H9 (cell line): Measurements from ENCODE around the gene DCANP1. TPM values are rescaled to one million over a fixed set of nuclear protein-coding genes. Genes with fewer than 3 reads are reported as not detected.

Experiments used
- DNase-seq: peaks from one replicate; pipeline ENCODE4 v3.0.0-alpha.2; 2017
- H2AFZ ChIP-seq: one replicate; pipeline ENCODE4 v1.6.1; 2013; ENCODE audit warnings: mild to moderate bottlenecking, low read length, control low read depth, moderate library complexity
- H2AK5ac ChIP-seq: 2 replicates; pipeline ENCODE4 v1.6.1; 2013; ENCODE audit warnings: low read length, control low read depth, mixed read lengths; ENCODE audit not compliant: insufficient read length
- H2BK120ac ChIP-seq: one replicate; pipeline ENCODE4 v1.6.1; 2013; ENCODE audit warnings: low read depth, mild to moderate bottlenecking, low read length, control low read depth, inconsistent platforms; ENCODE audit not compliant: poor library complexity, severe bottlenecking
- H2BK12ac ChIP-seq: 2 replicates; pipeline ENCODE4 v1.6.1; 2013; ENCODE audit warnings: low read length, control low read depth, mixed read lengths, low read depth; ENCODE audit not compliant: insufficient read length
- H2BK15ac ChIP-seq: 2 replicates; pipeline ENCODE4 v1.6.1; 2013; ENCODE audit warnings: low read depth, low read length, control low read depth
- H2BK20ac ChIP-seq: one replicate; pipeline ENCODE4 v1.6.1; 2013; ENCODE audit warnings: low read depth, mild to moderate bottlenecking, low read length, control low read depth, inconsistent platforms; ENCODE audit not compliant: poor library complexity, severe bottlenecking
- H2BK5ac ChIP-seq: 2 replicates; pipeline ENCODE4 v1.6.1; 2013; ENCODE audit warnings: low read length, control low read depth, mixed read lengths; ENCODE audit not compliant: insufficient read length
- H3K14ac ChIP-seq: 2 replicates; pipeline ENCODE4 v1.6.1; 2013; ENCODE audit warnings: low read length, control low read depth; ENCODE audit not compliant: insufficient read depth
- H3K18ac ChIP-seq: 2 replicates; pipeline ENCODE4 v1.6.1; 2013; ENCODE audit warnings: low read depth, mild to moderate bottlenecking, mixed read lengths, low read length, control low read depth; ENCODE audit not compliant: insufficient read length
- H3K23ac ChIP-seq: 2 replicates; pipeline ENCODE4 v1.6.1; 2013; ENCODE audit warnings: low read length, control low read depth, mixed read lengths, low read depth; ENCODE audit not compliant: insufficient read length
- H3K23me2 ChIP-seq: 2 replicates; pipeline ENCODE4 v1.6.1; 2013; ENCODE audit warnings: low read depth, mild to moderate bottlenecking, mixed read lengths, low read length, control low read depth; ENCODE audit not compliant: insufficient read length, poor library complexity, severe bottlenecking
- H3K27ac ChIP-seq: 2 replicates; pipeline ENCODE4 v1.5.1; 2013; ENCODE audit warnings: low read length, control low read depth, mixed read lengths, low read depth; ENCODE audit not compliant: insufficient read length
- H3K27me3 ChIP-seq: 2 replicates; pipeline ENCODE4 v1.6.1; 2013; ENCODE audit warnings: low read length, control low read depth, inconsistent platforms; ENCODE audit not compliant: insufficient read depth
- H3K4ac ChIP-seq: 2 replicates; pipeline ENCODE4 v1.6.1; 2013; ENCODE audit warnings: low read depth, mild to moderate bottlenecking, control low read depth, inconsistent platforms, low read length, moderate library complexity
- H3K4me1 ChIP-seq: 2 replicates; pipeline ENCODE4 v1.6.1; 2013; ENCODE audit warnings: low read length, control low read depth, inconsistent platforms; ENCODE audit not compliant: insufficient read depth
- H3K4me2 ChIP-seq: 2 replicates; pipeline ENCODE4 v1.6.1; 2013; ENCODE audit warnings: low read length, control low read depth, mixed read lengths; ENCODE audit not compliant: insufficient read length, insufficient read depth
- H3K56ac ChIP-seq: 2 replicates; pipeline ENCODE4 v1.6.1; 2013; ENCODE audit warnings: low read depth, mild to moderate bottlenecking, mixed read lengths, low read length, control low read depth; ENCODE audit not compliant: insufficient read length
- H3K79me1 ChIP-seq: 2 replicates; pipeline ENCODE4 v1.6.1; 2013; ENCODE audit warnings: low read depth, mild to moderate bottlenecking, moderate library complexity, low read length, control low read depth, inconsistent platforms; ENCODE audit not compliant: insufficient read depth, poor library complexity, severe bottlenecking
- H3K79me2 ChIP-seq: 2 replicates; pipeline ENCODE4 v1.6.1; 2013; ENCODE audit warnings: low read length, control low read depth, inconsistent platforms; ENCODE audit not compliant: insufficient read depth
- H3K9ac ChIP-seq: 2 replicates; pipeline ENCODE4 v1.6.1; 2013; ENCODE audit warnings: low read length, control low read depth, mixed read lengths; ENCODE audit not compliant: insufficient read length; ENCODE audit errors: extremely low read depth
- H3K9me3 ChIP-seq: one replicate; pipeline ENCODE4 v1.6.1; 2013; ENCODE audit warnings: low read depth, low read length, inconsistent platforms; ENCODE audit not compliant: control insufficient read depth
- H3T11ph ChIP-seq: one replicate; pipeline ENCODE4 v1.6.1; 2013; ENCODE audit warnings: mild to moderate bottlenecking, low read length, control low read depth, inconsistent platforms
- H4K20me1 ChIP-seq: one replicate; pipeline ENCODE4 v1.6.1; 2013; ENCODE audit not compliant: control insufficient read depth, insufficient read length, insufficient read depth
- H4K5ac ChIP-seq: 2 replicates; pipeline ENCODE4 v1.6.1; 2013; ENCODE audit warnings: low read depth, mild to moderate bottlenecking, mixed read lengths, low read length, control low read depth; ENCODE audit not compliant: insufficient read length
- H4K8ac ChIP-seq: replicated peaks from 2 replicates; pipeline ENCODE4 v1.6.1; 2013; ENCODE audit warnings: low read length, control low read depth, mixed read lengths, low read depth; ENCODE audit not compliant: insufficient read length
- H4K91ac ChIP-seq: 2 replicates; pipeline ENCODE4 v1.6.1; 2013; ENCODE audit warnings: low read depth, mild to moderate bottlenecking, moderate library complexity, mixed read lengths, low read length, control low read depth; ENCODE audit not compliant: insufficient read length
- H3K27ac Mint-ChIP-seq, 3 experiments: 2 replicates in 2 of 3; 3 replicates in 1 of 3; pipeline ENCODE4 v1.8.0; 2020 to 2021; ENCODE audit warnings: mixed read lengths in 3 of 3, mild to moderate bottlenecking in 1 of 3, moderate library complexity in 1 of 3
- H3K27me3 Mint-ChIP-seq: 2 replicates; pipeline ENCODE4 v1.8.0; 2021; ENCODE audit warnings: low read depth, mild to moderate bottlenecking, moderate library complexity, mixed read lengths
- H3K36me3 Mint-ChIP-seq, 3 experiments: 2 replicates in 2 of 3; 3 replicates in 1 of 3; pipeline ENCODE4 v1.8.0; 2020 to 2021; ENCODE audit warnings: low read depth in 3 of 3, mixed read lengths in 3 of 3; ENCODE audit not compliant: insufficient read depth in 1 of 3
- H3K4me1 Mint-ChIP-seq, 2 experiments: 2 replicates each; pipeline ENCODE4 v1.8.0; 2020; ENCODE audit warnings: mixed read lengths in 2 of 2
- H3K4me3 Mint-ChIP-seq, 2 experiments: 2 replicates in 1 of 2; 3 replicates in 1 of 2; pipeline ENCODE4 v1.8.0; 2020 to 2021; ENCODE audit warnings: mild to moderate bottlenecking in 2 of 2, mixed read lengths in 2 of 2, moderate library complexity in 1 of 2
- H3K9me3 Mint-ChIP-seq, 2 experiments: 2 replicates in 1 of 2; 3 replicates in 1 of 2; pipeline ENCODE4 v1.8.0; 2020; ENCODE audit warnings: mild to moderate bottlenecking in 2 of 2, mixed read lengths in 2 of 2, moderate library complexity in 1 of 2
- CTCF ChIP-seq: fragments of 200-600 bp; sonication (generic); conservative IDR thresholded peaks from 3 replicates; pipeline ENCODE4 v1.8.0; 2021; ENCODE audit warnings: antibody characterized with exemption, mild to moderate bottlenecking
- WGBS: extraction: QIAGEN DNeasy Blood & Tissue Kit; methylation state at CpG from one replicate; pipeline ENCODE4 v1.1.7; 2013; ENCODE audit warnings: missing lambda C conversion rate, low lambda C conversion rate, mixed read lengths; ENCODE audit not compliant: insufficient read length; ENCODE audit errors: extremely low coverage; 5-methylcytosine and 5-hydroxymethylcytosine counted together
- total RNA-seq: library from RNA; stranded (reverse); gene quantifications from 2 replicates; pipeline ENCODE4 v1.2.1, GENCODE V29; 2021

The DCANP1 gene
- total RNA-seq, 1 experiment from 2014 or later = not detected

DNA sequence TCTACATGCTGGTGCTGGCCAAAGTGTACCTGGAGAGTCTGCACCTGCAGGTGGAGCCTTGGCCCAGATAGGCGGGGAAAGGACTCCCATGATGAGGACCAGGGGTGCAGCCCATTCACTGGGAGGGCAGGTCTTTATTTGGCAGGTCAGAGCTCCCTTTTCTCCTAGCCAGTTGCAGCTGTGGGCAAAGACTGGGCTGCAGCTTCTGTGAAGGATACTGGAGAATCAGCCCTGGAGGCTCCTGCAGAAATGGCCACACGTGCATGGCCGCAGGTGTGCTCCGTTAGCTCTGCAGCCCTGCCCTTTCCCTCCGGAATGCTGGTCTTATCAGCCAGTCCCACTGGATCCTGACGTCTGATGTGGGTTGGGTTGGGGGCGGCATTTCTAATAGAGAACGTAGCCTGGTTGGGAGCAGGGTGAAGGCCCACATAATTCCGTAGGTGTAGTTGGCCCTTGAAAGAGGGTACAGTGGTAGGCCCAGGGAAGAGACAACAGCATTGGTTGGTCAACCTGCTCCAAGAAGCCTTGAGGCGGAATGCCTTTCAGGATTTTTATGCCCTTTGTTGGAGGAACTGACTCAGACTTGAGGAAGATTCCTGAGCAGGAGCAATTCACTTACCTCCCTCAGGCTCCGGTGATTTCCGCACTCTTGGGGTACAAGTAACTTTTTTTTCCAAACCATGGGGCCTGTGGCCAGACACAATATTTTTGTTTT lies 27.0 kb upstream of the DCANP1 start:
- no peak for DNase-seq
- no peak for TF ChIP-seq CTCF

More for the DNA sequence above, 27.0 kb upstream of the DCANP1 start:
- no CpG with 5 or more reads among the region's 12 CpGs for WGBS
- Histone ChIP-seq H2BK120ac (no peak overlapping the region), H3K79me2 (no peaks in the 10 kb centered on the region), H3K23ac (no peak overlapping the region), H3K18ac (no peak overlapping the region), H3K56ac (no peak overlapping the region), H3K4ac (no peak overlapping the region), H3K27me3 (peaks cover 10% of the 10 kb centered on the region), H3K9me3 (no peaks in the 10 kb centered on the region), H4K91ac (no peak overlapping the region), H2BK20ac (no peak overlapping the region), H4K5ac (no peak overlapping the region), H3K4me2 (no peak overlapping the region), H3K23me2 (no peaks in the 10 kb centered on the region), H2AK5ac (no peak overlapping the region), H3K14ac (no peak overlapping the region; the same call in 1 of the 2 replicates), H2BK15ac (no peak overlapping the region), H4K20me1 (no peaks in the 10 kb centered on the region), H4K8ac (no peak overlapping the region), H2AFZ (no peak overlapping the region), H3K9ac (no peak overlapping the region), H3T11ph (no peak overlapping the region), H3K27ac (no peak overlapping the region), H2BK12ac (no peak overlapping the region), H2BK5ac (no peak overlapping the region), H3K4me1 (no peaks in the 10 kb centered on the region), H3K79me1 (no peaks in the 10 kb centered on the region)
- Mint-ChIP-seq H3K36me3 (no peaks in the 10 kb centered on the region), H3K9me3 (no peaks in the 10 kb centered on the region; a peak in 1 of 5 replicates), H3K27ac (no peak overlapping the region), H3K27me3 (peaks cover 79% of the 10 kb centered on the region), H3K4me3 (no peak overlapping the region), H3K4me1 (peaks cover 17 to 28% of the 10 kb centered on the region in 2 experiments)
